Measurements from ENCODE around the gene NR2F6. TPM values are rescaled to one million over a fixed set of nuclear protein-coding genes. Genes with fewer than 3 reads are reported as not detected.

The NR2F6 gene
- total RNA-seq, 1 donor from 2014 or later = 53.8 TPM

Other genes with a start within 250 kb of the NR2F6 start
- gene CPAMD8, start 219.1 kb downstream of the NR2F6 start, total RNA-seq = 2.0 TPM
- gene HAUS8, start 170.5 kb downstream of the NR2F6 start, total RNA-seq = 6.1 TPM
- 27.4 TPM for gene MYO9B, start 170.1 kb downstream of the NR2F6 start, total RNA-seq
- 21.7 TPM for gene USE1, start 30.6 kb downstream of the NR2F6 start, total RNA-seq
- gene OCEL1, start 19.7 kb downstream of the NR2F6 start, total RNA-seq = 13.3 TPM
- 0.64 TPM for gene USHBP1, start 18.8 kb upstream of the NR2F6 start, total RNA-seq
- gene BABAM1, start 21.5 kb upstream of the NR2F6 start, total RNA-seq = 55.8 TPM
- gene ANKLE1, start 36.0 kb upstream of the NR2F6 start, total RNA-seq = 0.04 TPM
- gene ABHD8, start 57.5 kb upstream of the NR2F6 start, total RNA-seq = 2.2 TPM
- gene MRPL34, start 60.0 kb upstream of the NR2F6 start, total RNA-seq = 42.6 TPM
- gene DDA1, start 63.6 kb upstream of the NR2F6 start, total RNA-seq = 21.5 TPM
- 9.9 TPM for gene ANO8, start 88.9 kb upstream of the NR2F6 start, total RNA-seq
- 11.7 TPM for gene GTPBP3, start 91.6 kb upstream of the NR2F6 start, total RNA-seq
- gene PLVAP, start 131.4 kb upstream of the NR2F6 start, total RNA-seq = 22.6 TPM
- gene CCDC194, start 148.3 kb upstream of the NR2F6 start, total RNA-seq = not detected
- 2.8 TPM for gene BST2, start 159.7 kb upstream of the NR2F6 start, total RNA-seq
- 49.9 TPM for gene MVB12A, start 174.1 kb upstream of the NR2F6 start, total RNA-seq
- gene TMEM221, start 202.7 kb upstream of the NR2F6 start, total RNA-seq = not detected
- gene NXNL1, start 215.0 kb upstream of the NR2F6 start, total RNA-seq = not detected
- gene SLC27A1, start 224.6 kb upstream of the NR2F6 start, total RNA-seq = 4.1 TPM